Heart left ventricle (tissue), 13 donors: ENCODE measurements around the gene MYOZ2.

ENCODE experiments used
- POLR2A ChIP-seq, 2 donors: fragments of 450-650 bp; IDR thresholded peaks; one replicate each; pipeline ENCODE4 v1.6.1; 2017; ENCODE audit warnings: antibody characterized with exemption in 2 of 2, mild to moderate bottlenecking in 2 of 2, moderate library complexity in 2 of 2
- TF ChIP-seq, protein P1 (sequence below), 12 donors: fragments of 200-600 bp; sonication (generic) in 4 of 12; IDR thresholded peaks; one replicate each; pipeline versions ENCODE4 v1.5.0 to v1.8.0; 2018 to 2022; ENCODE audit warnings: antibody characterized with exemption in 12 of 12, mild to moderate bottlenecking in 5 of 12
- donor health status: ischemic (EF 13 %, LVEDD 7.1; RV severe dilation, severe dysfunction).
- donor health status: DM: no; HTN: yes; CAD: no.
- donor health status: DM: no; HTN: no; CAD: no.
- donor health status: ischemic (EF 25% LVEDD 6.9; RV normal size, moderate dysfunction).
- donor health status: ischemic (EF 25% LVEDD 5.7; RV mildly dilated, moderate dysfunction).
- donor health status: ischemic (EF 35%, LVEDD 5.7; RV mildly dilated, moderate dysfunction).
- donor health status: nonischemic (EF 11% LVEDD 7.7; RV severe dilation, severe dysfunction).
- donor health status: DM: yes; HTN: yes; CAD: no.
- donor health status: PGD.
- donor health status: ischemic (EF 29% LVEDD 5.4; RV normal size, mild dysfunction).
- donor health status: nonischemic (EF 23%, LVEDD 6.1; RV moderate dilation, normal function).

DNA sequence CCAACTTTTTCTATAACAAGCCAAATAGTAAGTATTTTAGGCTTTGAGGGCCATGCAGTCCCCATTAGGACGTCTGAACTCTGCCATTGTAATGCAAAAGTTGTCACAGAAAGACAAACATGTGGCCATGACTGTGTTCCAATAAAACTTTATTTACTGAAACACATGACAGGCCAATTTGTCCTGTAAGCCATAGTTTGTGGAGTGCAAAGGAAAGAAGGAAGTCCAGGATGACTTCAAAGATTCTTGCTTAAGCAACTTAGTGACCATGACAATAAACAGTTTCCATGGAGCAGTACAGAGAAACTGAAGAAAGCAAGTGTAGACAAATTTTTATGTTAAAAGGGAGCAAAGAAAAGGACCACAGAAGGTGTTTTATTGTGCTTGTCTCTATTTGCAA lies 35.0 kb upstream of the MYOZ2 start:
- TF ChIP-seq, protein P1, sequence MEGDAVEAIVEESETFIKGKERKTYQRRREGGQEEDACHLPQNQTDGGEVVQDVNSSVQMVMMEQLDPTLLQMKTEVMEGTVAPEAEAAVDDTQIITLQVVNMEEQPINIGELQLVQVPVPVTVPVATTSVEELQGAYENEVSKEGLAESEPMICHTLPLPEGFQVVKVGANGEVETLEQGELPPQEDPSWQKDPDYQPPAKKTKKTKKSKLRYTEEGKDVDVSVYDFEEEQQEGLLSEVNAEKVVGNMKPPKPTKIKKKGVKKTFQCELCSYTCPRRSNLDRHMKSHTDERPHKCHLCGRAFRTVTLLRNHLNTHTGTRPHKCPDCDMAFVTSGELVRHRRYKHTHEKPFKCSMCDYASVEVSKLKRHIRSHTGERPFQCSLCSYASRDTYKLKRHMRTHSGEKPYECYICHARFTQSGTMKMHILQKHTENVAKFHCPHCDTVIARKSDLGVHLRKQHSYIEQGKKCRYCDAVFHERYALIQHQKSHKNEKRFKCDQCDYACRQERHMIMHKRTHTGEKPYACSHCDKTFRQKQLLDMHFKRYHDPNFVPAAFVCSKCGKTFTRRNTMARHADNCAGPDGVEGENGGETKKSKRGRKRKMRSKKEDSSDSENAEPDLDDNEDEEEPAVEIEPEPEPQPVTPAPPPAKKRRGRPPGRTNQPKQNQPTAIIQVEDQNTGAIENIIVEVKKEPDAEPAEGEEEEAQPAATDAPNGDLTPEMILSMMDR (IDR thresholded peaks at IDR 0.05) = no peak
- TF ChIP-seq POLR2A (IDR thresholded peaks at IDR 0.05) = no peak
